Adrenal gland (tissue), 5 donors: ENCODE data around the gene UQCR10.

Experiments used
- CTCF ChIP-seq, 6 experiments: fragments of 450-650 bp in 4 of 6; fragments of 200-600 bp in 2 of 6; sonication (generic) in 1 of 6; IDR thresholded peaks; 1 replicate in 5 of 6; 2 replicates in 1 of 6; pipeline versions ENCODE4 v1.5.1 to v1.8.0; 2016 to 2021; ENCODE audit warnings: antibody characterized with exemption in 6 of 6, mild to moderate bottlenecking in 2 of 6, moderate library complexity in 1 of 6
- POLR2A ChIP-seq, 2 donors: fragments of 450-650 bp; IDR thresholded peaks; one replicate each; pipeline ENCODE4 v1.6.1; 2017; ENCODE audit warnings: antibody characterized with exemption in 2 of 2, mild to moderate bottlenecking in 2 of 2, moderate library complexity in 1 of 2
- donor health status: DM: no; HTN: no; CAD: no.

- TF ChIP-seq CTCF (IDR thresholded peaks at IDR 0.05) (no peak), POLR2A (IDR thresholded peaks at IDR 0.05) (no peak)
Measured at GRCh38 chr22:29750559-29751538, 16.3 kb upstream of the UQCR10 start.
